Measurements from ENCODE around the gene ASIC2. TPM values are rescaled to one million over a fixed set of nuclear protein-coding genes. Genes with fewer than 3 reads are reported as not detected.

The ASIC2 gene
- polyA plus RNA-seq, 1 donor: 9.3 TPM

GRCh38 chr17:33205552-33205951 lies 87.5 kb downstream of the ASIC2 start:
- H3K9me3 ChIP-seq (ENCODE audit: control insufficient read depth, low read depth, low read length): no peaks in the 10 kb centered on the region
- H3K27ac ChIP-seq (ENCODE audit: low read length): no peak overlapping the region
- no peaks in the 10 kb centered on the region for H3K36me3 ChIP-seq (ENCODE audit: control insufficient read depth, insufficient read depth, low read length)
- no peak overlapping the region for H3K4me3 ChIP-seq (ENCODE audit: low read length)
- peaks cover under 1% of the 10 kb centered on the region for H3K4me1 ChIP-seq (ENCODE audit: control insufficient read depth, insufficient read depth, low read length)
- WGBS (ENCODE audit: insufficient coverage, low lambda C conversion rate): no CpG with 5 or more reads among the region's 8 CpGs
- no peaks in the 10 kb centered on the region for H3K27me3 ChIP-seq (ENCODE audit: control insufficient read depth, insufficient read depth, low read length)
- DNase-seq: no peak

- WGBS (ENCODE audit: insufficient coverage, low lambda C conversion rate): no CpG with 5 or more reads among the region's 2 CpGs
- H3K27ac ChIP-seq (ENCODE audit: low read length): no peak overlapping the region
- H3K4me1 ChIP-seq (ENCODE audit: control insufficient read depth, insufficient read depth, low read length): peaks cover 8% of the 10 kb centered on the region
- H3K36me3 ChIP-seq (ENCODE audit: control insufficient read depth, insufficient read depth, low read length): no peaks in the 10 kb centered on the region
- no peaks in the 10 kb centered on the region for H3K27me3 ChIP-seq (ENCODE audit: control insufficient read depth, insufficient read depth, low read length)
- H3K9me3 ChIP-seq (ENCODE audit: control insufficient read depth, low read depth, low read length): no peaks in the 10 kb centered on the region
- no peak for DNase-seq
- H3K4me3 ChIP-seq (ENCODE audit: low read length): no peak overlapping the region
Observed at GRCh38 chr17:33204701-33205100, 88.4 kb downstream of the ASIC2 start.

- WGBS (ENCODE audit: insufficient coverage, low lambda C conversion rate): no CpG with 5 or more reads among the region's 3 CpGs
- no peaks in the 10 kb centered on the region for H3K9me3 ChIP-seq (ENCODE audit: control insufficient read depth, low read depth, low read length)
- H3K36me3 ChIP-seq (ENCODE audit: control insufficient read depth, insufficient read depth, low read length): no peaks in the 10 kb centered on the region
- no peak overlapping the region for H3K27ac ChIP-seq (ENCODE audit: low read length)
- H3K4me3 ChIP-seq (ENCODE audit: low read length): no peak overlapping the region
- H3K27me3 ChIP-seq (ENCODE audit: control insufficient read depth, insufficient read depth, low read length): no peaks in the 10 kb centered on the region
- DNase-seq: no peak
- H3K4me1 ChIP-seq (ENCODE audit: control insufficient read depth, insufficient read depth, low read length): peaks cover 12% of the 10 kb centered on the region
Observed at GRCh38 chr17:33204156-33204555, 88.9 kb downstream of the ASIC2 start.

GRCh38 chr17:33202796-33203495 lies 90.1 kb downstream of the ASIC2 start:
- Histone ChIP-seq H3K4me3 (ENCODE audit: low read length) (no peak overlapping the region), H3K36me3 (ENCODE audit: control insufficient read depth, insufficient read depth, low read length) (no peaks in the 10 kb centered on the region), H3K4me1 (ENCODE audit: control insufficient read depth, insufficient read depth, low read length) (peaks cover 20% of the 10 kb centered on the region), H3K27me3 (ENCODE audit: control insufficient read depth, insufficient read depth, low read length) (no peaks in the 10 kb centered on the region), H3K9me3 (ENCODE audit: control insufficient read depth, low read depth, low read length) (no peaks in the 10 kb centered on the region), H3K27ac (ENCODE audit: low read length) (no peak overlapping the region)
- DNase-seq: no peak
- WGBS (ENCODE audit: insufficient coverage, low lambda C conversion rate): no CpG with 5 or more reads among the region's 10 CpGs

GRCh38 chr17:33202021-33202420 lies 91.1 kb downstream of the ASIC2 start:
- Histone ChIP-seq H3K27me3 (ENCODE audit: control insufficient read depth, insufficient read depth, low read length) (no peaks in the 10 kb centered on the region), H3K4me3 (ENCODE audit: low read length) (no peak overlapping the region), H3K9me3 (ENCODE audit: control insufficient read depth, low read depth, low read length) (no peaks in the 10 kb centered on the region), H3K27ac (ENCODE audit: low read length) (no peak overlapping the region), H3K36me3 (ENCODE audit: control insufficient read depth, insufficient read depth, low read length) (no peaks in the 10 kb centered on the region), H3K4me1 (ENCODE audit: control insufficient read depth, insufficient read depth, low read length) (peaks cover 21% of the 10 kb centered on the region)
- DNase-seq: no peak
- 98% methylated on average over 6 of the region's 7 CpGs for WGBS (ENCODE audit: insufficient coverage, low lambda C conversion rate)

- Histone ChIP-seq H3K27me3 (ENCODE audit: control insufficient read depth, insufficient read depth, low read length) (no peaks in the 10 kb centered on the region), H3K9me3 (ENCODE audit: control insufficient read depth, low read depth, low read length) (no peaks in the 10 kb centered on the region), H3K27ac (ENCODE audit: low read length) (no peak overlapping the region), H3K4me1 (ENCODE audit: control insufficient read depth, insufficient read depth, low read length) (peaks cover 21% of the 10 kb centered on the region), H3K36me3 (ENCODE audit: control insufficient read depth, insufficient read depth, low read length) (no peaks in the 10 kb centered on the region), H3K4me3 (ENCODE audit: low read length) (no peak overlapping the region)
- DNase-seq: peak in 1 of 2 donors; percentile 11
- no CpG with 5 or more reads among the region's 4 CpGs for WGBS (ENCODE audit: insufficient coverage, low lambda C conversion rate)
Observed at GRCh38 chr17:33201283-33201682, 91.8 kb downstream of the ASIC2 start.

- WGBS (ENCODE audit: insufficient coverage, low lambda C conversion rate): no CpG with 5 or more reads among the region's 1 CpG
- Histone ChIP-seq H3K27ac (ENCODE audit: low read length) (peak overlapping the region; percentile 39), H3K9me3 (ENCODE audit: control insufficient read depth, low read depth, low read length) (no peaks in the 10 kb centered on the region), H3K36me3 (ENCODE audit: control insufficient read depth, insufficient read depth, low read length) (no peaks in the 10 kb centered on the region), H3K4me3 (ENCODE audit: low read length) (no peak overlapping the region), H3K27me3 (ENCODE audit: control insufficient read depth, insufficient read depth, low read length) (no peaks in the 10 kb centered on the region), H3K4me1 (ENCODE audit: control insufficient read depth, insufficient read depth, low read length) (peaks cover 21% of the 10 kb centered on the region)
- peak; percentile 48 to 82 for DNase-seq
Observed at GRCh38 chr17:33200587-33200986, 92.5 kb downstream of the ASIC2 start.

- WGBS (ENCODE audit: insufficient coverage, low lambda C conversion rate): 20% methylated on average over 1 of the region's 12 CpGs
Observed at GRCh38 chr17:33199571-33200510, 93.3 kb downstream of the ASIC2 start.

GRCh38 chr17:33198954-33199353 lies 94.1 kb downstream of the ASIC2 start:
- H3K27me3 ChIP-seq (ENCODE audit: control insufficient read depth, insufficient read depth, low read length): no peaks in the 10 kb centered on the region
- no peaks in the 10 kb centered on the region for H3K9me3 ChIP-seq (ENCODE audit: control insufficient read depth, low read depth, low read length)
- H3K36me3 ChIP-seq (ENCODE audit: control insufficient read depth, insufficient read depth, low read length): no peaks in the 10 kb centered on the region
- DNase-seq: peak; percentile 56 to 86
- H3K27ac ChIP-seq (ENCODE audit: low read length): no peak overlapping the region
- H3K4me3 ChIP-seq (ENCODE audit: low read length): no peak overlapping the region
- peaks cover 21% of the 10 kb centered on the region for H3K4me1 ChIP-seq (ENCODE audit: control insufficient read depth, insufficient read depth, low read length)
- no CpG with 5 or more reads among the region's 5 CpGs for WGBS (ENCODE audit: insufficient coverage, low lambda C conversion rate)

More at GRCh38 chr17:33199571-33200510, 93.3 kb downstream of the ASIC2 start:
- peaks cover 21% of the 10 kb centered on the region for H3K4me1 ChIP-seq (ENCODE audit: control insufficient read depth, insufficient read depth, low read length)
- H3K9me3 ChIP-seq (ENCODE audit: control insufficient read depth, low read depth, low read length): no peaks in the 10 kb centered on the region
- no peaks in the 10 kb centered on the region for H3K36me3 ChIP-seq (ENCODE audit: control insufficient read depth, insufficient read depth, low read length)
- DNase-seq: peak; percentile 26 to 70
- H3K4me3 ChIP-seq (ENCODE audit: low read length): no peak overlapping the region
- H3K27me3 ChIP-seq (ENCODE audit: control insufficient read depth, insufficient read depth, low read length): no peaks in the 10 kb centered on the region
- peak overlapping the region; percentile 39 for H3K27ac ChIP-seq (ENCODE audit: low read length)

GRCh38 chr17:33197342-33197741 lies 95.8 kb downstream of the ASIC2 start:
- no CpG with 5 or more reads among the region's 2 CpGs for WGBS (ENCODE audit: insufficient coverage, low lambda C conversion rate)
- Histone ChIP-seq H3K4me1 (ENCODE audit: control insufficient read depth, insufficient read depth, low read length) (peaks cover 21% of the 10 kb centered on the region), H3K27ac (ENCODE audit: low read length) (no peak overlapping the region), H3K27me3 (ENCODE audit: control insufficient read depth, insufficient read depth, low read length) (no peaks in the 10 kb centered on the region), H3K36me3 (ENCODE audit: control insufficient read depth, insufficient read depth, low read length) (no peaks in the 10 kb centered on the region), H3K4me3 (ENCODE audit: low read length) (no peak overlapping the region), H3K9me3 (ENCODE audit: control insufficient read depth, low read depth, low read length) (no peaks in the 10 kb centered on the region)
- no peak for DNase-seq
